DMS153 treated with DMSO at 0.1 percent for 48 hours (cell line): ENCODE measurements around the gene NVL.

Source experiments
- DNase-seq: peaks from one replicate; lab custom pipeline; 2025; ENCODE audit not compliant: unreplicated experiment; lab: John Stamatoyannopoulos, UW

NVL gene

DNA sequence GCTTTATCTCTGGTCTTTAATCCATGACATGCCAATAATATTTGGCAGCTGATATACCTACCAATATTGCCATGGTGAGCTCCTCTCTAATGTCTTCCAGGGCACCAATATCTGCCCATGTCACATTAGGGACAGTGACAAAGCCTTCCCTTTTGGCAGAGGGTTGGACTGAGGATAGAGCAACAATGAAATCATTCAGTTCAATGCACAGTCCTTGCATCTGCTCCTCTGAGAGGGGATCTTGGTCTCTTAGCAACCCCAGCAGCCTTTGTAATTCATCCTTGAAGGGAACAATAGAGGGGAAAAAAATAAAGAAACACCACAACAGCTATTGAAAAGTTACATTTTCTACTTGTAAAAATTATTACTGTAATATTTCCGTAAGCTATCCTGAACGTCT lies 42.3 kb downstream of the NVL start:
- no peak for DNase-seq

DNA sequence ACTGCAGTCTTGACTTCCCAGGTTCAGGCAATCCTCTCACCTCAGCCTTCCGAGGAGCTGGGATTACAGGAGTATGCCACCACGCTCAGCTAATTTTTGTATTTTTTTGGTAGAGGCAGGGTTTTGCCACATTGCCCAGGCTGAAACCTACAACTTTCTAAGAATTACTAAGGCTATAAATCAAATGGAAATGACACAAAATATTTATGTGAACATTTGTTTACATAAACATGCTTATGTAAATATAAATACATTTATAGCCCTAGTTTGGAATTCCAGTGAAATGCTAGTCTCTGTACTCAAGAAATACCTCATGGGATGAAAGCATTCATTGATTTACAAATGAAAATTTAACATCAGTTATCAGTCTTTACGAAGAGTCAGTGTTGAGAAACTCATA lies 47.8 kb downstream of the NVL start:
- DNase-seq, result no peak

DNA sequence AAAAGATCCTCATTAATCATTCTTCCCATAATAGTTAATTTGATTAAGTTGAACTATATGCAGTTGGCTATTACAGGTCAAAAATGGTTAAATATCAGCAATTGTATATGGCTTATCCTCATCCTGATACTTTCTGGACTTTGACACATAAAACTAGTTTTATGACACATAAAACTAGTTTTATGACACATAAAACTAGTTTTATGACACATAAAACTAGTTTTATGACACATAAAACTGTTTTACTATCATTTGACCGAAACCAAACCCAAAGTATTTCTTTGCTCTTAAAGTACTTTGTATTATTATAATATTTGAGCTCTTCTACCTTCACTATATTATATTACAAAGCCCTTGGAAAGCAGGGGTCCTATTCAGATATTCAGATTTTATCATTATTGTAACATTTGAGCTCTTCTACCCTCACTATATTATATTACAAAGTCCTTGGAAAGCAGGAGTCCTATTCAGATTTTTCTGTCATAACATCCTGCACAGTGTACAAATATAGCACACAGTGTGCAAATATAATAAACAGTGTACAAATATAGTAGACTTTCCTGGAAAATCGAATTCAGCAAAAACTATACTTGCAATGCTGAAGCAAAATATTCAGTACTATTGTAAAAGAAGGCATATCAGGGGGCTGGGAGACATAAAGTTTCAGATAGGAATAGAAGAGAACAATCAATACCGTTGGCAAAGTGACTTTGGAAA lies 53.0 kb downstream of the NVL start:
- DNase-seq, result no peak

DNA sequence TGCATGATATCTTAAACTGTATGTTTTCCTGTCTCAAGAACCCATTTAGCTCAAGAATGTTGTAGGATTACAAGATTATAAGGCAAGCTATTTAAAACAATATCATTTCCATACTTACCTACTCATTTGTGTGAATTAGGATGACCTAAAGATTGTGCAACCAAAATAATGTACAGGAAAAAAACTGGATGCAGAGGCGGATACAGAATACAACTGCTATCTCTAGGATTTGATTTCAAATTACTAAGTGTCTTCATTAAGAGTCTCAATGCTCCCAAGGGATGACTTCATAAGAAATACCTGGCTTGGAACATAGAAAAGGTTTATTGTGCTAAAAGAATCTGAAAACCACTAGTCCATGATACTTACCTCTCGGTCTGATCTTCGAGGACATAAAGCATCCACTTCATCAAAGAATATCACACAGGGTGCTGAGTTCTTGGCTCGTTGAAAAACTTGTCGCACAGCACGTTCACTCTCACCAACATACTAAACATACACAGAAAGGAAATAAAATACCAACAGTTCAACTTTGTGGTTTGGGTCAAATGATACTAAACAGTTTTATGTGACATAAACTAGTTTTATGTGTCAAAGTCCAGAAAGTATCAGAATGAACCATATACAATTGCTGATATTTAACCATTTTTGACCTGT lies 54.9 kb downstream of the NVL start:
- no peak for DNase-seq

DNA sequence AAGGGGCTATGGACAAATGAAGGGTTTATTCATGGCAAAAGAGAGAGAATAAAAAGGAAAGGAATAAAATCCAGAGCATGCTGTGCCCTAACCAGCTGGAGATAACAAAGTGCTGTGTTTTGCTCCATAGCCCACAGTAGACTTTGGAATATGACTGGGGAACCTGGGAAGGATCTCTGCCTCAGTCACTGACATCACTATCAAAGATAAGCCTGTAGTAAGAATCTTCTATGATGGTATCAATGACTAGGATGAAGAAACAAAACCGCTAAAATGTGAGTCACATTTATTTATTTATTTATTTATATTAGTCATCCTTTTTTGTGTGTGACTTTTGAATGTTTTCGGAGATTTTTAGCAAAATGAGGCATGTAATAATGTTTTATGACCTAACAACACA lies 56.3 kb downstream of the NVL start:
- DNase-seq, result no peak

DNA sequence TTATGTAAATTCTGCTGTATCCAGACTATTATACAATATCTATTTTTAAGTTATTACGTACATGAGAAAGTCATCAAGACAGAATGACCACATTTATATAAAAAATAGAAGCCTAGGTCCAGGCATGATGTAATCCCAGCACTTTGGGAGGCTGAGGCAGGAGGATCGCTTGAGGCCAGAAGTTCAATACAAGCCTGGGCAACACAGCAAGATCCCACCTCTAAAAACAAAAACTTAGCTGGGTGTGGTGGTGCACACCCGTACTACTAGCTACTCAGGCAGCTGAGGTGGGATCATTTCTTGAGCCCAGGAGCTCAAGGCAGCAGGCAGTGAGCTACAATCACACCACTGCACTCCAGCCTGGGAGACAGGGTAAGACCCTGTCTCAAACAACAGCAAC lies 58.9 kb downstream of the NVL start:
- DNase-seq, result no peak

DNA sequence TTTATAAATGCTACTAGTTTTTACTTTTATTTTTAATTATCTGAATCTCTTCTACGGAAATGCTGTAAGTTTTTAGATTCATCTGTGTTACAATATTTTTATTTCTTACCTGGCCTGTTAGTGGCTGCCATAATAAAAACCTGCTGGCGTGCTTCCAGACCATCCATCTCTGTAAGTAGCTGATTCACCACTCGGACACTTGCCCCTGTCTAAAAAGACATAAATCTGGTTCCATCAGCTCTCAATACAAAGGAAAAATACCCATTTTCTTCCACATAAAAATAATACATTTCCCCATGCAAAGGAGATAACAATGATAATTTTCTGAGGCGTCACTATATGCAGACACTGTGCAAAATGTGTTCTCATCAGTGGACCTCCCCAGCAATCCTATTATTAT lies 62.0 kb downstream of the NVL start:
- DNase-seq, result no peak

DNA sequence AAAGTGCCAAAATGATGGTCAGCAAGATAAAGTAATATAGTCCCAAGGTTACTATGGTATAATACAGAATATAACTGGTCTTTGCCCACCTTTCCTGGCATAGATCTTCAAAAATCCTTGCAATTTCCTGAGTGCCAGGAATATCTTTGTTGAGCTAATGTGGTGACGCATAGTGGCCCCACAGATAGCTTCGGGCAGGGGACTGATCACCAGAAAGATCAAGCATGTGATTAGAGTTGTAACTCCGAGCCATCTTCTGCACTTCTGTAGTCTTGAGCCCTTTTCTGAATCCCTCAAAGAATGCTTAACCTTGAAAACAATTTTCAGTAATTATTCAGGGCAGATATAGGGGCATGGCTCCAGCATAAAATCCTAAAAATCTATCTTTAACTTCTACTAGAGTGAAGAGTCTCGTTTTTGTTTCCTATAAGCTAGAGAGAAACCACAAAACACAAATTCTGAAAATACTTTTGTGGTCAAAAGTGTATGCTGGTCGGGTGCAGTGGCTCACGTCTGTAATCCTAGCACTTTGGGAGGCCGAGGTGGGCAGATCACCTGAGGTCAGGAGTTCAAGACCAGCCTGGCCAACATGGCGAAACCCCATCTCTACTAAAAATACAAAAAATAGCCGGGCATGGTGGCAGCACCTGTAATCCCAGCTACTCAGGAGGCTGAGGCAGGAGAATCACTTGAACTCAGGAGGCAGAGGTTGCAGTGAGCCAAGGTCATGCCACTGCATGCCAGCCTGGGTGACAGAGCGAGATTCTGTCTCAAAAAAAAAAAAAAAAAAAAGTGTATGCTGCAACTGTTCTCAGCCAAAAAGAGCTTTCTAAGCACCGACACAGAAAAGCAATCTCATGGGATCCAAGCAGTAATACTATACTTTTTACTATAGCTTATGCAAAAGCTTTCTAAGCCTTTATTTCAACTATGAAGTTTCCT lies 62.8 kb downstream of the NVL start:
- no peak for DNase-seq

DNA sequence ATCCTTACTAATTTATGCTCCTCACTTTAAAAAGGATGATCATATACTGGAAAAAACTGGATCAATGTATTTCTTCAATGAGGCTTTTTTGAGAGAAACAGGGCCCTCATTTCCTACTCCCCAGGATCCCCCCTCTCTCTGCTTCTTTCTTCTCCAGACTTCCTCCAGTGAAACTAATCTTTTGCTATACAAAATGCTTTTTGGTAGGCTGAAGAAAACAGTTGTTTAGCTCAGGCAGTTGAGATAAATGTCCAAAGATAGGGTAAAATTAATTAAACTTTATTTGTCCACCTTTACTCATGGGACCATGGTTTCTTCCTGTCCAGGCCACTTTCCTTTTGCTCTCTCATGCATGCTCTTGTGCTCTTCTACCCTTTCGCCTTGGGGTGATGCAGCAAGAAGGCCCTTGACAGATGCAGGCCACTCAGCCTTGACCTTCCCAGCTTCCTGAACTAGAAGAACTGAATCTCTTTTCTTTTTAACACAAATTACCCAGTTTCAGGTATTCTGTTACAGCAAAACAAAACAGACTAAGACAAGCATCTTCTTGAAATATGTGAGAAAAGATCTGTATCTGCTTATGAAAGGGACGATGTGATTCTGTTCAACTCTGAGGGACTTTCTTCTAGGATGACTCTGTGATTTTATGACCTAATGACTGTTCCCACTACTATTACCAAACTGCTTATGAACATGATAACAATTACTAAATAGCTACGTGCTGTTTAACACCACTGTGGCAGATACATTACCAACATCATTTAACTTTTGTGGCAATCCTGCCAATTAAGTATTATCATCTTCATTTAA lies 63.7 kb downstream of the NVL start:
- DNase-seq, result no peak

DNA sequence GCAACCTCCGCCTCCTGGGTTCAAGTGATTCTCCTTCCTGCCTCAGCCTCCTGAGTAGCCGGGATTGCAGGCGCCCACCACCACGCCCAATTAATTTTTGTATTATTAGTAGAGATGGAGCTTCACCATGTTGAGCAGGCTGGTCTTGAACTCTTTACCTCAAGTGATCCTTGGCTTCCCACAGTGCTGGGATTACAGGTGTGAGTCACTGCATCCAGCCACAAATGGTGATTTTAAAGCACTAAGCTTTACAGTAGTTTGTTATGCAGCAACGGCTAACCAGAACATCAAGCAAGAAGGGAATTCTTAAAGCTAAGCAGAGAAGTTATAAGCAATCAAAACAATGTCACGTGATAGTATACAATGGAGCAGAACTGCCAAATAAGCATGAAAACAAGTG lies 65.7 kb downstream of the NVL start:
- no peak for DNase-seq

DNA sequence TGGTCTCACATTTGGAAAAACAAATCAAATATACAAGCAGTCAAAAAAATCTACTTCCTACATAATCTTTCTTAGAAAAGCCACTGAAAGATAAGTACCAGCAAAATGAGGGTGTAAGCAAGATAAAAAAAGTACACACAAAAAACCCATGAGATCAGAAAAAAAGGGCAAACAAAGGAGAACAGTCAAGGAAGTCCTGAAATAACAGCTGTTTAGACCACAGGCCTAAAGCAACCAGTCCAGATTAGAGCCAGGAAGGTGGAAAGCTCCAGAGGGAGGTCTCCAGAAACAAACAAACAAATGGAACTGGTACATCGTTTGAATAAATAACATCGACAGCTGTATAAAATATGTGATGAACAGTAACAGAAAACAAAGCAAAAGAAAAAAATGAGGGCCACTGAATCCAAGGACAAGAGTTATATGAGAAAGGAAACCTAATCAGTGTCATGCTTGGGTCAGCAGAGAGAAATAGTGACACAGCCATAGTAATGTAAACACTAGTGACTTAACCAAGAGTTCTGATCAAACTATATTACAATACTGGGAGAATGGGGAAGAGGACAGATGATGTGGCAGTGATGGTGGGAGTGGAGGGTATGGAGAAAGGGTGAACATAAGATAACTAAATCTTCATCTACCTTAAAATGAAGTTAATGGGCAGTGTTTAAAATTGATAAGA lies 67.5 kb downstream of the NVL start:
- no peak for DNase-seq

DNA sequence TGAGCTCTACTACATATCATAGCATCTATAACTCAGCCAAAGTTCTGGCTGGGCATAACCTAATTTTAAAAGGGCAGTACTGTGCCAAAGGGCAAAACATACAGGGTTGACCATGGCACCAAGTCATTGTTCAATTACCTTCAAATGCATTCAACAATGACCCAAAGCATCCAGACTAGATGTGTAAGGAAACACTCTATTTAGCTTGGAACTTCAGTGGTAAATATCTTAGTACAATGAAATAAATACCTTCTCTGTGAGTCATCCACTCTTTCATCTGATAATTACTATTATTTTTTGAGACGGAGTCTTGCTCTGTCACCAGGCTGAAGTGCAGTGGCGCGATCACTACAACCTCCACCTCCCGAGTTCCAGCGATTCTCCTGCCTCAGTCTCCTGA lies 70.0 kb downstream of the NVL start:
- no peak for DNase-seq

DNA sequence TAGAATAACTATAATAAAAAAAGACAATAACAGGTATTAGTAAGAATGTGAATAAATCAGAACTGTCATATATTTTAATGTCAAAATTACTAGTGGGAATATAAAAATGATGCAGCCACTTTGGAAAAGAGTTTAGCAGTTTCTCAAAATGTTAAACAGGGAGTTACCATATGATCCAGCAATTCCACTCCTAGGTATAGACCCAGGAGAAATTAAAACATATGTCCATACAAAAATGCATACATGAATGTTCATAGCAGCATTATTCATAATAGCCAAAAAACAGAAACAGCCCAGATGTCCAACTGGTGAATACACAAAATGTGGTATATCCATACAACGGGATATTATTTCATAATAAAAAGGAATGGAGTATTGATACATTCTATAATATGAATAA lies 71.6 kb downstream of the NVL start:
- no peak for DNase-seq

DNA sequence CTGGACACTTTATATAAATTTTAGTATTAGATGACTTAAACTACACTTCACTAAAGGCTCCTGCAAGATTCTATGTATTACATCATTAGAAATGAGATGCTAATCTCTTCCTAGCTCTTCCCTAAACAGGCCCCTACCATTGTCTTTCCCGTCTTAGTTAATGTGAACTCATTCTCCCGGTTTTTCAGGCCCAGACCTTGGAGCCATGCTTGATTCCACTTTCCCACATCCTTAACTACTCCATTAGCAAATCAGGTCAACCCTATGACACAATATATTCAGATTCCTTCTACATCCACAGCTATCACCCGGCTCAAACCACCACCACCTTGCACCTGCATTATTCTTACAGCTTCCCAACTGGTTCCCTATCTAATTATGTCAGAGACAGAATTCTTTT lies 73.3 kb downstream of the NVL start:
- DNase-seq, result no peak

DNA sequence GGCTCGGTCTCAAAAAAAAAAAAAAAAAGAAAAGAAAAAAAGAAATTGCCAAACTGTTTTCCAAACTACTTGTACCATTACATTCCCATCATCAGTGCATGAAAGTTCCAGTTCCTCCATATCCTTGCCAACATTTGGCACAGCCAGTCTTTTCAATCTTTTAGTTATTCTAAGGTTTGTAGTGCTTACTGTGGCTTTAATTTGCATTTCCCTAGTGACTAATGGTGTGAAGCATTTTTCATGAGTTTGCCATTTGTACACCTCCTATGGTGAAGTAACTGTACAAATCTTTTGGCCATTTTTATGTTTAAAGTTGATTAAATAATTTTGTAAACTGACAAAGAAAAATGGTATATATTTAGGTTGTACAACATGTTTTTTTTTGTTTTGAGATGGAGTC lies 76.3 kb downstream of the NVL start:
- no peak for DNase-seq

DNA sequence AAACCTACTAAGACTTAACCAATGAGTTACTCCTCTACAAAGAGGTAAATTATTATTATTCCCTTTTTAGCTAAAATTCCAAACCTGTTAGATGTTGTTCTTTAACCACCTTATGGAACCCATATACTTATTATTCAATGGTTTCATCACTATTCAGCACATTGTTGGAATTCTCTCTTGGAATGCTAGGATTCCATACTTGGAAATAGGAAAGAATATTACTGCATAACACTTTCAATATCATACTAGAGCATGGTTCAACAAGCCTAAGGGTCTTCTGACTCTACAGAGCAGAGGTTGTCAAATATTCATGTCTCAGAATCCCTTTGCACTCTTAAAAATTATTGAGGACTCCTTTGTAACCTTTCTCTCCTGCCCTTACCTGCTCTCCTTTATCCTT lies 77.5 kb downstream of the NVL start:
- DNase-seq, result no peak

DNA sequence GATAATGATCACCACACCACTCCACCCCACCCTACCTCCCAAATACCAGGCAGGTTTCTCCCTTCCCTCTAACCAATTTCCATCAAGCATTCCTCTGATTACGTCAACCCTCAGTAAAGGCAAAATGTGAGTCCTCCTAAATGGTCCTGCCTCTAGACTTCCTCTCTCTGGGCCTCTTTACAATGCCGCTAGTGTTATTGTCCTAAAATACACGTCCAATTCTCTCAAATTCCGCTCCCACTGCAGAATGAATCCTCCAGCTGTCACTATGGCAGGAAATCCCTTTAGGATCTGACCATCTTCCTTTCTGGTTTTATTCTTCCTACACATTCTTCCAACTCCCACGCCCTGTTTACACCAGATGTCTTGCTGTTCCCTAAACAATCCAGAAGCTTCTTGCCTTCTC lies 78.2 kb downstream of the NVL start:
- no peak for DNase-seq

DNA sequence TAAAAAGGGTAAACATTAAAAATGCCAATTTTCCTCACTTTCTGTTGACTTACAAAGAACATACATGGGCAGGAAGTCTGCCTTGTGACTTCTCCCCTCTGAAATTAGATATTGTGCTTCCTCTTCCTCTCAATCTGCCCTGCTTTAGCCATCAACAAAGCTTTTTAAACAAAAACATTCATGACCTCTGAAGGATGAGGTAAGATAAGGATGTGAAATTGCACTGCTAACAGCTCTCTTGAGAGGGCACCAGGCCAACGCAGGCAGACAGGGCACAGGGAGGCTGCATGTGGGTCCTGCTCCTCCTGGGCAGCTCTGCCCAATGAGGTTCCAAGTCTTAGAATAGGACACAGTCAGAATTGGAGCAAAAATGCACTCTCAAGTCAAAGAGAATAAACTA lies 84.8 kb downstream of the NVL start:
- DNase-seq, result peak; percentile 12

DNA sequence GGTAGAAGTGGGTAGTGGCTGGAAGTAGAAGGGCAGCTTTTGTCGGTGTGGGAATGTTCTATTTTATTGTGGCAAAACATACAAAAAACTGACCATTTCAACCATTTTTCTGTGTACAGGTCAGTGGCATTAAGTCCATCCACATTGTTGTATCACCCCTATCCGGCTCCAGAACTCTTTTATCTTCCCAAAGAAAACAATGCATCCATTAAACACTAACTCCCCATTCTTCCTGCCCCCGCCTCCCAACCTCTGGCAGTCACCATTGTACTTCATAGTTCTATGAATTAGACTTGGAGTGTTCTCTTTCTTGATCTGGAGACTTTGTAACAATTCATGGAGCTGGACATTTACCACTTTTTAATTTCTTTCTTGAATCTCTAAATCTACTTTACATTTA lies 91.2 kb downstream of the NVL start:
- DNase-seq, result no peak

DNA sequence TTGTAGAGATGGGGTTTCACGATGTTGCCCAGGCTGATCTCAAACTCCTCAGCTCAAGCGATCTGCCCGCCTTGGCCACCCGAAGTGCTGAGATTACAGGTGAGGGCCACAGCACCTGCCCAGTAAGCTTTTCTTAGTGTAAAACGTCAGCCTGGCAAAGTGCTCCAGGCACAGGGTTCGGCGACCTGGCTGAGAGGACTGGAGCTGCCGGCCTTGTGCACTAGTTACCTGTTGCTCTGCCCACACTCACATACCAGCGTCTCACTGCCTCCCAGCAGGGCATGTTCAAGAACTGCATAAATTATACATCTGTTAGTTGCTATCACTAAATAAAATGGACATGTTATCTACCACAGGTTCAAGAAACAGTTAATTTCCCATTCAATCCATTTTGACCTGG lies 91.8 kb downstream of the NVL start:
- DNase-seq, result no peak
